SK-N-SH (cell line): ENCODE data around the gene PDIA5.

Source experiments
- CTCF ChIP-seq: fragments of 200-600 bp; sonication (generic); IDR thresholded peaks from 2 replicates; pipeline ENCODE4 v1.6.1; 2017; ENCODE audit warnings: antibody characterized with exemption, mild to moderate bottlenecking, moderate library complexity
- EP300 ChIP-seq, 2 experiments: IDR thresholded peaks; 2 replicates each; pipeline versions ENCODE4 v1.4.0 to v1.6.1; 2012; ENCODE audit warnings: borderline replicate concordance in 1 of 2, low read depth in 1 of 2, low read length in 1 of 2
- GABPA ChIP-seq: IDR thresholded peaks from 2 replicates; pipeline ENCODE4 v1.4.0; 2012; ENCODE audit warnings: low read depth, mild to moderate bottlenecking
- POLR2AphosphoS5 ChIP-seq: IDR thresholded peaks from 2 replicates; pipeline ENCODE4 v1.6.1; 2012; ENCODE audit warnings: low read depth, low read length
- SIN3A ChIP-seq: IDR thresholded peaks from 2 replicates; pipeline ENCODE4 v1.6.1; 2012; ENCODE audit warnings: low read depth, mild to moderate bottlenecking, low read length, moderate library complexity, borderline replicate concordance
- TAF1 ChIP-seq: IDR thresholded peaks from 2 replicates; pipeline ENCODE4 v1.6.1; 2012; ENCODE audit warnings: low read depth, mild to moderate bottlenecking, low read length, moderate library complexity, borderline replicate concordance
- TF ChIP-seq, protein P1 (sequence below): IDR thresholded peaks from 2 replicates; pipeline ENCODE4 v1.6.1; 2012; ENCODE audit warnings: mild to moderate bottlenecking, low read depth, low read length, moderate library complexity
- TF ChIP-seq, protein P2 (sequence below): IDR thresholded peaks from 2 replicates; pipeline ENCODE4 v1.4.0; 2012; ENCODE audit warnings: low read depth

GRCh38 chr3:123076112-123076495 is 9.3 kb downstream of the PDIA5 start:
- TF ChIP-seq CTCF (no peak), SIN3A (no peak), POLR2AphosphoS5 (no peak), GABPA (no peak), EP300 (IDR thresholded peaks at IDR 0.05; ENCODE audit: borderline replicate concordance in 1 of 2, low read depth in 1 of 2, low read length in 1 of 2) (no peak), TAF1 (no peak)
- TF ChIP-seq, protein P1, sequence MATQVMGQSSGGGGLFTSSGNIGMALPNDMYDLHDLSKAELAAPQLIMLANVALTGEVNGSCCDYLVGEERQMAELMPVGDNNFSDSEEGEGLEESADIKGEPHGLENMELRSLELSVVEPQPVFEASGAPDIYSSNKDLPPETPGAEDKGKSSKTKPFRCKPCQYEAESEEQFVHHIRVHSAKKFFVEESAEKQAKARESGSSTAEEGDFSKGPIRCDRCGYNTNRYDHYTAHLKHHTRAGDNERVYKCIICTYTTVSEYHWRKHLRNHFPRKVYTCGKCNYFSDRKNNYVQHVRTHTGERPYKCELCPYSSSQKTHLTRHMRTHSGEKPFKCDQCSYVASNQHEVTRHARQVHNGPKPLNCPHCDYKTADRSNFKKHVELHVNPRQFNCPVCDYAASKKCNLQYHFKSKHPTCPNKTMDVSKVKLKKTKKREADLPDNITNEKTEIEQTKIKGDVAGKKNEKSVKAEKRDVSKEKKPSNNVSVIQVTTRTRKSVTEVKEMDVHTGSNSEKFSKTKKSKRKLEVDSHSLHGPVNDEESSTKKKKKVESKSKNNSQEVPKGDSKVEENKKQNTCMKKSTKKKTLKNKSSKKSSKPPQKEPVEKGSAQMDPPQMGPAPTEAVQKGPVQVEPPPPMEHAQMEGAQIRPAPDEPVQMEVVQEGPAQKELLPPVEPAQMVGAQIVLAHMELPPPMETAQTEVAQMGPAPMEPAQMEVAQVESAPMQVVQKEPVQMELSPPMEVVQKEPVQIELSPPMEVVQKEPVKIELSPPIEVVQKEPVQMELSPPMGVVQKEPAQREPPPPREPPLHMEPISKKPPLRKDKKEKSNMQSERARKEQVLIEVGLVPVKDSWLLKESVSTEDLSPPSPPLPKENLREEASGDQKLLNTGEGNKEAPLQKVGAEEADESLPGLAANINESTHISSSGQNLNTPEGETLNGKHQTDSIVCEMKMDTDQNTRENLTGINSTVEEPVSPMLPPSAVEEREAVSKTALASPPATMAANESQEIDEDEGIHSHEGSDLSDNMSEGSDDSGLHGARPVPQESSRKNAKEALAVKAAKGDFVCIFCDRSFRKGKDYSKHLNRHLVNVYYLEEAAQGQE, result no peak
- TF ChIP-seq, protein P2, sequence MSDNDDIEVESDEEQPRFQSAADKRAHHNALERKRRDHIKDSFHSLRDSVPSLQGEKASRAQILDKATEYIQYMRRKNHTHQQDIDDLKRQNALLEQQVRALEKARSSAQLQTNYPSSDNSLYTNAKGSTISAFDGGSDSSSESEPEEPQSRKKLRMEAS, result no peak
